IPS-18c (cell line): ENCODE measurements around the gene PTGIS.

Experiments used
- H3K4me3 ChIP-seq: 2 replicates; pipeline ENCODE4 v1.7.0; 2013; ENCODE audit warnings: low read depth, mild to moderate bottlenecking, low read length, moderate library complexity; ENCODE audit not compliant: insufficient read depth
- H3K9me3 ChIP-seq: one replicate; pipeline ENCODE4 v1.6.1; 2013; ENCODE audit warnings: mild to moderate bottlenecking, low read length, moderate library complexity; ENCODE audit not compliant: control insufficient read depth, insufficient read depth

PTGIS gene

DNA sequence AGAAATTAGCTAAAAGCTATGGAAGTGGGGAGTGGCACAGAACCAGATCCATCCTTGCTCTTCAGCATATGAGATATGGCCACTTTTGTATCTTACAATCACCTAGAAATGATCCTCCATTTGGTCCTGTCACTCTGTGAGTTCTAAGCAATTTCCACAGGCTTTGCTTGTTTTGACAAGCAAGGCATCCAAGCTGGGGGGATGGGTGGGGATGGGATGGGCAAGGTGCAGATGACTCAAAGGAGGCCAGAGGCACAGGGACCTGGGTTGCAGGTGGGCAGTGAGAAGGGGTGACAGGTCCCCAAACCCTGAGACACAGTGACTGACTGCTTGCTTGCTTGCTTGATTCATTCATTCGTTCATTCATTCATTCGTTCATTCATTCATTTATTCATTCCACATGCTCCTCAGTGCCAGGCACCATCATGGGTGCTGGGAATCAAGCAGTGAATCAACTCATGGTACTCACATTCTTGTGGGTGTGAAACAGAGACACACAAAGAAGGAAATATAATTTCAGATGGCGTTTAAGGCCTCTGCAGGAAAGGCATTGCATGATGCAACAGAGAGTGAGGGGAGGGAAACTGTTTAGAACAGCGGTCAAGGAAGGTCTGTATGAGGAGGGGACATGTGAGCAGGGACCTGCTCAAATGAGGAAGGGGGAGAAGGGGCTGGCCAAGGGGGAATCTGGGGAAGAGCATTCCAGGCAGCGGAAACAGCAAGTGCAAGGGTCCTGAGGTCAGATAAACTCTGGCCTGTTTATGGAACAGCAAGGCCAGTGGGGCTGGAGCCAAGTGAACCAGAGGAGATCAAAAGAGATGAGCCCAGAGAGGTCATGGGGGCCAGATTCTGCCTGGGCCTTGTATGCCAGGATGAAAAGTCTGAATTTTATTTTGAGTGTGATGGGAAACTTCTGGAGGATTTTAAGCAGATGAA, 88.9 kb downstream of the PTGIS start:
- Histone ChIP-seq H3K9me3 (no peaks in the 10 kb centered on the region), H3K4me3 (no peak overlapping the region)

DNA sequence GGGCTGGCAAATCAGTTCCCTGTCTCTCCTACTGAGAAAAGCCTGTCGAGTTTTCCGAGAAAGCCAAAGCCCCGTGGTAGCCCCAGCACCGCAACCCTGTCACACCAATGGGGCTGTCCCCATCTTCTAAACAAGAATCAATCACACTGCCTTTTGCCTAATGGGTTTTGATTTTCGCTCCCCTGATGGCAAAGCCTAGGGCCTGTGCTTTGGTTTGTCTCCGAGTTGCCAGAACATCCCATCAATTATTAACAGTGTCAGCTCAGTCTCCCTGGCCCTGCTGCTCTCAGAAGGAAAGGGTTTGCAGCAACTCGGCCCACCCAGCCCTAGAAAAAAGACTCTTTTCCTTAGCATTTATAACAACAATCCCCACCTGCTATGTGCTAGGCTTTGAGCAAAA, 89.7 kb downstream of the PTGIS start:
- Histone ChIP-seq H3K9me3 (no peaks in the 10 kb centered on the region), H3K4me3 (no peak overlapping the region)

DNA sequence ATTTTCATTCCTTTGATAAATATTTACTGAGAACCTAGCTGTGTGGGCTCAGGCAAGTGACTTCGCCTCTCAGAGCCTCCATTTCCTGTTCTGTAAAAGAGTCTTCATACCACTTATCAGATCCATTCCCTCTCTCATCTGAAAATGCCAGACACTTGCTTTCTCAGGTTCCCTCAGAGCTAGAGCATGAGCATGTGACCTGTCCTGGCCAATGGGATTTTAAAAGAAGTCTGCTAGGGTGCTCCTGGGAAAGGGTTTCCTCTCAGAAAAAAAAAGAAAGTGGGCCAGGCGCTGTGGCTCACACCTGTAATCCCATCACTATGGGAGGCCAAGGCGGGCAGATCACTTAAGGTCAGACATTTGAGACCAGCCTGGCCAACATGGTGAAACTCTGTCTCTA, 90.7 kb downstream of the PTGIS start:
- H3K4me3 ChIP-seq = no peak overlapping the region
- no peaks in the 10 kb centered on the region for H3K9me3 ChIP-seq

DNA sequence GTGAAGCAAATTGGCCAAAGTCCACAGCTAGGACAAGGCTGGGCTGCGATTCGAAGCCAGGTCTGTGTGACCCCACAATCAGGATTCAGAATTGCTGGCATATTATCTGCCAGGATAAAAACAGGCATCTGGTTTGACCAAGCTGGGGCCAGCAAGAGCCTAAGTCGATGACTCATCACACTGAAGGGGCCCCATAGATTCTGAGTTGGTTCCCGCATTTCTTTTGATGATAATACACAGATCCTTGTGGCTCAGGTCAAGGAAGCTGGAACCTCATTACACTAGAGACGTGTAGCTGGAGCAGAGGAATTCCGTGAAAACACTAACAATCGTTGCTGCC, 92.0 kb downstream of the PTGIS start:
- H3K9me3 ChIP-seq = no peaks in the 10 kb centered on the region
- H3K4me3 ChIP-seq = no peak overlapping the region

DNA sequence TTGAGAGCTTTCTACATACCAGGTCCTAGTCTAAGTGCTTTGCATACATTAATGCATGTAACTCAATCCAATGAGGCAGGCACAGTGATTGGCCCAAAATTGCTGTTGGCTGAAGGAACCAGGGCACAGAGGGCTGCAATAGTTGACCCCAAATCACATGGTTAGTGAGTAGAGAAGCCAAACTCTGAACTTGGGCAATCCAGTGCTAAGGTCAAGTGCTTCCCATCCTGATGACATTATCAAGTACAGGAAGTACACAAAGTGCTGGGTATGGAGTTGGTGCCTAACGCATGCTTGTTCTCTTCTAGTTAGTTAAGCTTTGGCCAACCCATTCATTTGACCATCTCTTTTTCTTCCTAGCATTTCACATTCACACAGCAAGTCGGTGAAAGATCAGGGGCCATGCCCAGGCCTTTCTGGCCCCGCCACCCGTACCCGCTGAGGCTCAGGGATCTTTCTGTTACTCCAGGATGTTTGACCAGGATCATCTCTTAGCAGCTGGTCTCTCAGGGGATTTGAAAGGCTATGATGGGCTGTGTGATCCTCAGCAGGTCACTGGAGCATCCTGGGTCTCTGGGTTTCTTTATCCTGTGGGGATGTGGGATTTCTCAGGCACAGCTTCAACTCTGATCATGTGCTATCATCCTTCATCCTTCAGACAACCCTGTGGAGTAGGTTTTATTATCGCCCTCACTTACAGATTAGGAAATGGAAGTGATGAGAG, 92.5 kb downstream of the PTGIS start:
- Histone ChIP-seq H3K9me3 (no peaks in the 10 kb centered on the region), H3K4me3 (no peak overlapping the region)

DNA sequence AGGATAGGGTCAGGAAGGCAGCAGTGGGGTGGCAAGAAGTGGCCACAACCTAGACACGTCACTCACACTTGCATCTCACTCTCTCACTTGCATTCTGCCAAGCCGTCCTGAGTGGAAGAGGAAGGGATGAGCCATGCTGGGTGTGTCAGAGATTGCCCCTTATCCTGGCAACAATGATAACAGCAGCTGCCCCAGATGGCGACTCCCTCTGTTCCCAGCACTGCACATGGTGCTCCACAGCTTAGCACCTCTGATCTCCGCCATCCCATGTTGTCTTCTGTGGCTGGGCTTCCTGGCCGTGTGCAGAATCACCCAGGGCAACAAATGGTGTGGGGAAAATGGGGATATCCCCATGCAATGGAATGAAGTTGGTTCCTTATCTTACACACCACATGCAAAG, 96.5 kb downstream of the PTGIS start:
- Histone ChIP-seq H3K9me3 (no peaks in the 10 kb centered on the region), H3K4me3 (no peak overlapping the region)

DNA sequence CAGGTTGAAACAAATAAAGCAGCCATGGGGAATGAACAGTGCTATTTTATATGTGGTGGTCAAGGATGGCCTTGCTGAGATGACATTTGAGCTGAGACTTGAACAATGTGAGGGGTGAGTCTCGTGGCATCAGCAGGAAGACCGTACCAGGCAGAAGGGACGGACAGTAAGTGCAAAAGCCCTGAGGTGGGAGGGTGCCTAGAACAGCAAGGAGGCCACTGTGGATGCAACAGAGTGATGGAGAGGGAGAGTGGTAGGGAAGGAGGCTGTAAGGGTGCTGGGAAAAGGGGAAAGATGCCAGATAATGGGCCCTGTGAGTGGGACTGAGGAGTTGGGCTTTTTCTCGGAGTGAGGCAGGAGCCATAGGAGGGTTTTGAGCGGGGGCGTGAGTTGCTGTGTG, 97.0 kb downstream of the PTGIS start:
- no peaks in the 10 kb centered on the region for H3K9me3 ChIP-seq
- H3K4me3 ChIP-seq = no peak overlapping the region

DNA sequence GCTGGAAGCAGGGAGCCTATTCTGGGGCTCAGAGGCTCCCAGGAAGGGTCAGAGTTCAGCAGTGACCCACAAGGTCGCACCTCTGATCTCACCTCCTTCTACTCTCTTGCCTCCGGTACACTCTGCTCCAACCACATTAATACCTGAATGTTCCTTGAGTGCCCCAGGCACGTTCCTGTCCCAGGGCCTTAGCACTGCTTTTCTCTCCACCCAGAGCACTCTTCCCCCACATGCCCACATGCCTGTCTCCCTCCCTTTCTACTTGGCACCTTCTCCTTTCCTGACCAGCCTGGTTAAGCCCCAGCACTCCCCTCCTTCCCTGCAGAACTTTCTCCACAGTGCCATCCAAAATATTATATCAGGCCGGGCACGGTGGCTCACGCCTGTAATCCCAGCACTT, 98.9 kb downstream of the PTGIS start:
- no peaks in the 10 kb centered on the region for H3K9me3 ChIP-seq
- no peak overlapping the region for H3K4me3 ChIP-seq

DNA sequence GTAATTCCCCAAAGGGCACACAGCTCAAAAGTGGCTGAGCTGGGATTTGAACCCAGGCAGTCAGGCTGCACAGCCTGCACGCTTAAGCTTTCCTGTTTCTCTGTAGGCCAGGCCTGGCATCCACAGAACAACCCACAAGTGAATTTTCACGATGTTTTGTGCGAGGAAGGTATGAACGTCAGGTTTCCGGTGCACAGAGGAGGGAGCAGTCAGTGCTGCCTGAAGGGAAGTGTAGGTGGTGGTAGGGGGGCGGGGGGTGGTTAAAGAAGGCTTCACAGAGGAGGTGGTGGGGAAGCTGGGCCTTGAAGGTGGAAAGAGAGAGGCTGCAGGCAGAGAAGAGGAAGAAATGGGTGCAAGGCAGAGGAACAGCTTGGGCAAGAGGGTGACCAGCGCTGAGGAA, 99.5 kb downstream of the PTGIS start:
- Histone ChIP-seq H3K9me3 (no peaks in the 10 kb centered on the region), H3K4me3 (no peak overlapping the region)

DNA sequence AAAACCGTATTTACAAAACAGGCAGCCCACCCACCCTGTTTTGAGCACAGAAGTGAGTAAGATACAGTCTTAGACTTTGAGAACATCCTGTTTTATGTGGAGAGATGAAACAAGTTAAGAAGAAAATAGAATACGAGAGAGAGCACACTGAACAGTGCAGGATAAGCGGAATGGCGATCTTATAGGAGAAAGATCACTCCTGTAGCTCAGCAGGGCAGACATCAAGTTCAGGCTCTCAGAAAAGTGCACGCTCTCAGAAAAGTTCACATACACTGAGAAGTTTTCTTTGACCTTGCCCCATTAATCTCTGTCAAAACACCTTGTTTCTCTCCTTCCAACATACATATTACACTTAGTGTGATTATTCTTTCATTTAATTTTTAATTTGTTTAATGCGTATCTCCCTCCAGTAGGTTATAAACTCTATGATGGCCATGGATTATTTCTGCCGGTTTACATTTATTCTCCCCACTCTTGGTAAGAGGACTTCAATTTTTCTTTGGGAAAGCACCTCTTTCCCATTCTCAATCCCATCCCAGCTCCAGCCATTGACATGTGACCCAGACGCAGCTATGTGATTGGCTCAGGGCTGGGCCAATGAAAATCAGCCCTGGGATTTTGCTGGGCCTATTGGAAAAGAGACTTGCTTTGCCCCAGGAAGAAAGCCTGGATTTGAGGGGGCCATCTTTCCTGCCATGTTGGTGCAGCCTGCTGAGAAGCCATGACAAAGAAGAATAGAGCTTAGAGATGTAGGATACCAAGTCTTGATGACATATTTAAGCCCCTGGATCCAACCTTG, 101.6 kb downstream of the PTGIS start:
- Histone ChIP-seq H3K4me3 (no peak overlapping the region), H3K9me3 (no peaks in the 10 kb centered on the region)

DNA sequence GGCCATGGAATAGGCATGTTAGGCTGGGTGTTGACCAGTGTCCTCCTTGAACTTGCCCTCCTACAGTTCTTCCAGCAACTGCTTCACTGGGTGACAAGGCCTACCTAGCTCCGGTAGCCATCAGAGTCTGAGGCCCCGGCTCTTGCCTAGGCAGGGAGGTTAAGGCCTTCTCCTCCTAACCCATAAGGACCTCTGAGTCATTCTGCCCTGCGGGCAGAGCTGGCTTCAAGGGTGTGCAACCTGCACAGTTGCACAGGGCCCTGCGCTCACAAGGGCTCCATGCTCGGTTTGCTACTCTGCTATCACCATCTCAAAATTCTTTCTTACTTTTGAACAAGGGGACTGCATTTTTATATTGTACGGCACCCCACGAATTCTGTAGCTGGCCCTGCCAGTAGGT, 103.4 kb downstream of the PTGIS start:
- no peaks in the 10 kb centered on the region for H3K9me3 ChIP-seq
- H3K4me3 ChIP-seq = no peak overlapping the region

DNA sequence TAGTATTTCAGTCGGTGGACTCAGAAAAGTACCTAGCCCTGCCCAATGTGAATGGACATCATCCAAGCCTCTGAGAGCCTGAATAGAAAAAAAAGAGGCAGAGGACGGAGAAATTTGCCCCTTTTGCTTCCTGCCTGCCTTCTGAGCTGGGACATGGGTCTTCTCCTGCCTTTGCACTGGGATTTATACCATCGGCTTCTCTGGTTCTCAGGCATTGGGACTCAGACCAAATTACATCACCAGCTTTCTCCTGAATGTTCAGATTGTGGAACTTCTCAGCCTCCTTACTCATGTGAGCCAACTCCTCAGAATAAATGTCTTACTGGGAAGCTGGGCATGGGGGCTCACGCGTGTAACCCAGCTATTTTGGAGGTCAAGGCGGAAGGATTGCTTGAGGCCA, 105.3 kb downstream of the PTGIS start:
- no peaks in the 10 kb centered on the region for H3K9me3 ChIP-seq
- no peak overlapping the region for H3K4me3 ChIP-seq

DNA sequence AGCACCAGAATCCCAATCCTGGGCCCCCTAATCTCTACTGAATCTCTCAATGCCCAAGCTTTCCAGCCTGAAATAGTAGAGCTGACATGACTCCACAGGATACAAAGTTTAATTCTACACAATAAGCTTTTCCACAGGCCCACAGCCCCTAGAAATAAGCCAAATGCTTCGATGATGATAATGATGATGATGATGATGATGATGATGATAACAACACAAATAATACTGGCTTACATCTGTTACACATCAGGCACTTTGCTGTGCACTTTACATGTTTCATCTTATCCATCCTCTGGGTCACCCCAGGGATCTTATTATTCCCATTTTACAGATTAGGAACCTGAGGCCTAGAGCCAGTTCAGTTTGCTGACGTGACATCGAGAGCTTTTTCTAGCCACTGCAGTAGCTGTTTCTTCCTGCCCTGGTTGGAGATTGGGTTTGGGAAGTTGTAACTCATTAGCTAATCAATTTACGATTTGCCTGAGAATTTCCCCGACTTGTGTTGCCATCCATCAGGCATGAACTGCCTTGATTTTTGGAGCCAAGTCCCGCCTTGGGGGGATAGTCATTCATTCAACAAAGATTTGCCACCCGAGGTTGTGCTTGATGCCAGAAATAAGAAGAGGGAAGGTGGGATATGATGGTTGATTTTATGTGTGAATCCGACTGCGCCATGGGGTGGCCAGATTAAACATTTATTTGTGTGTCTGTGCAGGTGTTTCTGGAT, 105.9 kb downstream of the PTGIS start:
- H3K4me3 ChIP-seq = no peak overlapping the region
- no peaks in the 10 kb centered on the region for H3K9me3 ChIP-seq

DNA sequence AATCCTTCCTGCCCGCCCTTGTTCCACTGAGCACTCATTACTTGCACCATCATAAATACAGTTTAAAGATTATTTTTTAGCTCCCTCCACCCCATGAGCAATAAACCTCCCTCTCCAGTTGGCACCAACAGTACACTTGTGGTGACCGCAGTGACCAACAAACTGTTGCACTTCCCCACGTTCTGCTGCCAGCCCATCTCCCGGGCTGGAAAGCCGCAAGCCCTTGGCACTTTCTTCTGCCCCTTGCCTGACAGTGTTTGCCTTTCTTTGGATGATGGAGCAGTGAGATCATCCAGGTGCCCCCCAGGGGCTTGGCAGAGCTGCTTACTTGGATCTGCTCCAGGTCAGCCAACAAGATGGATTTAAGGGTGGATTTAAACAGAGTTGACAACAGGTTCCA, 107.0 kb downstream of the PTGIS start:
- no peaks in the 10 kb centered on the region for H3K9me3 ChIP-seq
- H3K4me3 ChIP-seq = no peak overlapping the region

DNA sequence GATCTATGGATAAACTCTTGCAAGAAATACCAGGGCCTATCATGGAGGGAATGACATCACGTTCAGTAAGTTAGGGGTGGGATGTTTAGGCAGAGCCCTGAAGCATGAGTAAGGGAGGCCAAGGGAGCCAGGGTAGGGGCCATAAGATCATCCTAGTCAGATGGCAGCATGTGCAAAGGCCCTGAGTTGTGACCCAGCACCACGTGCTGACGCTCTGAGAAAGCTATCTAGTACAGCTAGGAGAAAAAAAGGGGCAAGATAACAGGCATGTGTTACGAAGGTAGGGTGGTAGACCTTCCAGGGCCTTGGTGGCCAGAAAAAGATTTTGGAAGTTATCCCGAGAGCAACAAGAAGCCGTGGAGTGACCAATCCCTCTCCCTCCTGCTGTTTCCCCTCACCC, 107.8 kb downstream of the PTGIS start:
- H3K9me3 ChIP-seq = no peaks in the 10 kb centered on the region
- no peak overlapping the region for H3K4me3 ChIP-seq

DNA sequence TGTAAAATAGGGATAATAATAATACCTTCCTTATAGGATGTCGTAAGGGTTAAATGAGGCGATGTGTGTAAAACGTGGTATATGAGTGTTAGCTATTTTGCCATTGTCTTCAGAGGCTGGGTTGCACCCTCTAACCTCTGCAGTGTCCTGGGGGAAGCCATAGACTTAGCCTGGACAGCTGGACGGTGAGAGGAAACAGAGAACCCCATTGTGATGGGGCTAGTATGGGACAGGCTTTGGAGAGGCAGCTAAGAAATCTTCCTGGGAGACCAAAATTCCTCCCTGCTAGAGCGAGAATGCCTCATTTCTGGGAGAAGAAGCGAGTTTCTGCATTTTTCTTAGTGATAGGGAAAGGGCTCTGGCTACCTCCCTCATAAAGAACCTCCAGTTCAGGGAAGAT, 108.3 kb downstream of the PTGIS start:
- H3K9me3 ChIP-seq = no peaks in the 10 kb centered on the region
- H3K4me3 ChIP-seq = no peak overlapping the region

DNA sequence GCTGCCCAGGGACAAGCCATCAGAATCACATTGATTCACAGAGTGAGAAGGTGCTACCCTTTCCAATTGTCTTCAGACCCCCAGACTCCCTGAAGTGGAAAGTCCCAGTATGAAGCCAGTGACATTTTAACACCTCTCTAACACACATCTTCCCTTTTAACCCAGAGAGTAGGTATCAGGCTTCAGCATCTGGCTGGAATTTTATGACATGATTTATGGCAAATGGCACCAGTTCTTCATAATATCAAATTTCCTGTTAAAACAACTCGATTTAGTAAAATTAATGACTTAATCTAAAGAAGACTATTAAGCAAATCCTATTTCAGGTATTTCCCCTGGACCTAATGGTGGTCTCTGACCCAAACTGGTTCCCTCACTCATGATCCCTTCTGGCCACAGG, 110.5 kb downstream of the PTGIS start:
- Histone ChIP-seq H3K4me3 (no peak overlapping the region), H3K9me3 (no peaks in the 10 kb centered on the region)
